AG09309 (cell line): Measurements from ENCODE around the gene MALRD1.

Experiments
- DNase-seq: peaks from one replicate; pipeline ENCODE4 v3.0.0-alpha.2; 2010; ENCODE audit warnings: low read depth
- H3K4me3 ChIP-seq: 2 replicates; pipeline ENCODE4 v1.5.1; 2011; ENCODE audit warnings: mild to moderate bottlenecking, low read depth, low read length, moderate library complexity; ENCODE audit not compliant: control insufficient read depth
- TF ChIP-seq, protein P1 (sequence below): IDR thresholded peaks from 2 replicates; pipeline ENCODE4 v1.5.1; 2011; ENCODE audit warnings: mild to moderate bottlenecking, low read depth, low read length, inconsistent platforms; ENCODE audit not compliant: insufficient read depth, control insufficient read depth; ENCODE audit errors: missing control alignments

MALRD1 gene

GRCh38 chr10:19570991-19571390, 522.4 kb downstream of the MALRD1 start:
- H3K4me3 ChIP-seq = no peak overlapping the region
- no peak for DNase-seq
- TF ChIP-seq, protein P1, sequence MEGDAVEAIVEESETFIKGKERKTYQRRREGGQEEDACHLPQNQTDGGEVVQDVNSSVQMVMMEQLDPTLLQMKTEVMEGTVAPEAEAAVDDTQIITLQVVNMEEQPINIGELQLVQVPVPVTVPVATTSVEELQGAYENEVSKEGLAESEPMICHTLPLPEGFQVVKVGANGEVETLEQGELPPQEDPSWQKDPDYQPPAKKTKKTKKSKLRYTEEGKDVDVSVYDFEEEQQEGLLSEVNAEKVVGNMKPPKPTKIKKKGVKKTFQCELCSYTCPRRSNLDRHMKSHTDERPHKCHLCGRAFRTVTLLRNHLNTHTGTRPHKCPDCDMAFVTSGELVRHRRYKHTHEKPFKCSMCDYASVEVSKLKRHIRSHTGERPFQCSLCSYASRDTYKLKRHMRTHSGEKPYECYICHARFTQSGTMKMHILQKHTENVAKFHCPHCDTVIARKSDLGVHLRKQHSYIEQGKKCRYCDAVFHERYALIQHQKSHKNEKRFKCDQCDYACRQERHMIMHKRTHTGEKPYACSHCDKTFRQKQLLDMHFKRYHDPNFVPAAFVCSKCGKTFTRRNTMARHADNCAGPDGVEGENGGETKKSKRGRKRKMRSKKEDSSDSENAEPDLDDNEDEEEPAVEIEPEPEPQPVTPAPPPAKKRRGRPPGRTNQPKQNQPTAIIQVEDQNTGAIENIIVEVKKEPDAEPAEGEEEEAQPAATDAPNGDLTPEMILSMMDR = no peak

GRCh38 chr10:19572056-19572455, 523.5 kb downstream of the MALRD1 start:
- no peak overlapping the region for H3K4me3 ChIP-seq
- TF ChIP-seq, protein P1 = no peak
- no peak for DNase-seq

GRCh38 chr10:19576576-19576975, 528.0 kb downstream of the MALRD1 start:
- no peak for DNase-seq
- TF ChIP-seq, protein P1 = no peak
- no peak overlapping the region for H3K4me3 ChIP-seq

- TF ChIP-seq, protein P1 = no peak
These were observed 528.8 kb downstream of the MALRD1 start for GRCh38 chr10:19577381-19577780.

DNA sequence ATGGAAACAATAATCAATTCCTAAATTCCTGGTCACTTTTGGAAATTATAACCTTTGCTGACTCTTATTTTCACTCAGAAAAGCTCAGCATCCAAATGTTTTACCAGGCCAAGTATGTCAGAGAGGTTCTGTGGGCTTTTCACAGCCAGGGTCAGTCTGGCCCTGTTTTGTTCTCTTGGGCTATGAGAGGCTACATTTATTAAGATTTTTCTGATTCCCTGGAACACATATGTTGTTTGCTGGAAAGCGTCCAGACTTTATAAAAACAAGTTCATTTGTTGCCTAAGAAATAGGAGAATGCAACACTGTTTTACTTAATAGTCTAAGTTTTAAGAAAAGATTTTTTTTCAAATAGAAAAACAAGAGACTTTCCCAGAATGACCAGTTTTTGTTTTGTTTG, 529.2 kb downstream of the MALRD1 start:
- H3K4me3 ChIP-seq = no peak overlapping the region
- no peak for DNase-seq
- TF ChIP-seq, protein P1 = no peak

More at GRCh38 chr10:19577381-19577780, 528.8 kb downstream of the MALRD1 start:
- DNase-seq = no peak
- no peak overlapping the region for H3K4me3 ChIP-seq

- no peak overlapping the region for H3K4me3 ChIP-seq
- no peak for DNase-seq
- TF ChIP-seq, protein P1 = no peak
These were observed 530.0 kb downstream of the MALRD1 start for GRCh38 chr10:19578571-19578970.

GRCh38 chr10:19579761-19580545, 531.4 kb downstream of the MALRD1 start:
- no peak overlapping the region for H3K4me3 ChIP-seq
- TF ChIP-seq, protein P1 = no peak
- DNase-seq = no peak
